Liver (tissue), 9 donors: ENCODE data around the gene EGFR. TPM values are rescaled to one million over a fixed set of nuclear protein-coding genes. Genes with fewer than 3 reads are reported as not detected.
A peak's percentile ranks its signal among the peaks of the same experiment; 100 is the strongest.

ENCODE experiments used
- DNase-seq: peaks from one replicate; pipeline ENCODE4 v3.0.0-alpha.2; 2017; ENCODE audit warnings: low spot score
- H3K27ac ChIP-seq, 2 donors: one replicate each; pipeline ENCODE4 v1.7.0; 2013; ENCODE audit warnings: inconsistent platforms in 2 of 2, low read length in 2 of 2, control low read depth in 1 of 2, low read depth in 1 of 2, mild to moderate bottlenecking in 1 of 2
- H3K27me3 ChIP-seq, 4 donors: one replicate each; pipeline versions ENCODE4 v1.6.1 to v1.7.0; 2013; ENCODE audit warnings: low read length in 3 of 4, inconsistent platforms in 1 of 4, mild to moderate bottlenecking in 1 of 4, moderate library complexity in 1 of 4; ENCODE audit not compliant: control insufficient read depth in 4 of 4, insufficient read depth in 4 of 4
- H3K36me3 ChIP-seq, 4 donors: one replicate each; pipeline versions ENCODE4 v1.6.1 to v1.7.0; 2013; ENCODE audit warnings: low read length in 3 of 4, mild to moderate bottlenecking in 3 of 4, low read depth in 1 of 4, moderate library complexity in 1 of 4; ENCODE audit not compliant: control insufficient read depth in 4 of 4, insufficient read depth in 3 of 4
- H3K4me1 ChIP-seq, 4 donors: one replicate each; pipeline versions ENCODE4 v1.6.1 to v1.7.0; 2013; ENCODE audit warnings: low read length in 3 of 4, mild to moderate bottlenecking in 3 of 4, moderate library complexity in 1 of 4; ENCODE audit not compliant: control insufficient read depth in 4 of 4, insufficient read depth in 4 of 4
- H3K4me3 ChIP-seq, 3 donors: one replicate each; pipeline versions ENCODE4 v1.6.1 to v1.7.0; 2013; ENCODE audit warnings: low read length in 3 of 3, control low read depth in 1 of 3, low read depth in 1 of 3, mild to moderate bottlenecking in 1 of 3
- H3K9ac ChIP-seq, 2 donors: one replicate each; pipeline ENCODE4 v1.7.0; 2013; ENCODE audit warnings: low read length in 2 of 2, mild to moderate bottlenecking in 2 of 2, moderate library complexity in 2 of 2, control low read depth in 1 of 2, low read depth in 1 of 2
- H3K9me3 ChIP-seq, 4 donors: one replicate each; pipeline versions ENCODE4 v1.6.1 to v1.7.0; 2013; ENCODE audit warnings: low read length in 3 of 4; ENCODE audit not compliant: control insufficient read depth in 4 of 4
- EGR1 ChIP-seq, 2 donors: IDR thresholded peaks; 2 replicates each; pipeline ENCODE4 v1.6.1; 2016 to 2018; ENCODE audit warnings: antibody characterized with exemption in 2 of 2, low read depth in 2 of 2
- FOXA1 ChIP-seq: IDR thresholded peaks from 2 replicates; pipeline ENCODE4 v1.6.1; 2016; ENCODE audit warnings: antibody characterized with exemption
- FOXA2 ChIP-seq: IDR thresholded peaks from 2 replicates; pipeline ENCODE4 v1.6.1; 2016; ENCODE audit warnings: antibody characterized with exemption
- GABPA ChIP-seq, 2 donors: IDR thresholded peaks in 1 of 2; conservative IDR thresholded peaks in 1 of 2; 2 replicates each; pipeline ENCODE4 v1.6.1; 2016; ENCODE audit warnings: antibody characterized with exemption in 2 of 2, mild to moderate bottlenecking in 1 of 2, moderate library complexity in 1 of 2
- HNF4A ChIP-seq, 2 donors: conservative IDR thresholded peaks; 2 replicates each; pipeline ENCODE4 v1.6.1; 2016; ENCODE audit warnings: antibody characterized with exemption in 2 of 2, mild to moderate bottlenecking in 2 of 2
- HNF4G ChIP-seq: IDR thresholded peaks from 2 replicates; pipeline ENCODE4 v1.6.1; 2016; ENCODE audit warnings: antibody characterized with exemption
- JUND ChIP-seq, 2 donors: IDR thresholded peaks; 2 replicates each; pipeline ENCODE4 v1.6.1; 2016; ENCODE audit warnings: antibody characterized with exemption in 2 of 2
- MAX ChIP-seq: IDR thresholded peaks from 2 replicates; pipeline ENCODE4 v1.6.1; 2016; ENCODE audit warnings: antibody characterized with exemption
- NR2F2 ChIP-seq: IDR thresholded peaks from 2 replicates; pipeline ENCODE4 v1.6.1; 2016; ENCODE audit warnings: antibody characterized with exemption
- RAD21 ChIP-seq, 2 donors: IDR thresholded peaks; 2 replicates each; pipeline ENCODE4 v1.6.1; 2016; ENCODE audit warnings: antibody characterized with exemption in 2 of 2, mild to moderate bottlenecking in 2 of 2
- RXRA ChIP-seq, 2 donors: IDR thresholded peaks; 2 replicates each; pipeline ENCODE4 v1.6.1; 2017 to 2018; ENCODE audit warnings: antibody characterized with exemption in 2 of 2, mild to moderate bottlenecking in 1 of 2
- SP1 ChIP-seq: IDR thresholded peaks from 2 replicates; pipeline ENCODE4 v1.6.1; 2018; ENCODE audit warnings: antibody characterized with exemption, mild to moderate bottlenecking
- TAF1 ChIP-seq: conservative IDR thresholded peaks from 2 replicates; pipeline ENCODE4 v1.6.1; 2016; ENCODE audit warnings: antibody characterized with exemption, mild to moderate bottlenecking
- YY1 ChIP-seq: IDR thresholded peaks from 2 replicates; pipeline ENCODE4 v1.6.1; 2016; ENCODE audit warnings: antibody characterized with exemption, mild to moderate bottlenecking
- ZBTB33 ChIP-seq: IDR thresholded peaks from 2 replicates; pipeline ENCODE4 v1.6.1; 2016; ENCODE audit warnings: antibody characterized with exemption
- WGBS: extraction: QIAGEN DNeasy Blood & Tissue Kit; methylation state at CpG from one replicate; pipeline ENCODE4 v1.1.7; 2013; 5-methylcytosine and 5-hydroxymethylcytosine counted together
- polyA plus RNA-seq, 2 donors: library from polyadenylated mRNA; stranded (reverse) in 1 of 2; unstranded in 1 of 2; fragments of 200-250 nt in 1 of 2; fragments of >200 nt in 1 of 2; fragmentation: Nextera tagmentation in 1 of 2; extraction: Ambion mirVana in 1 of 2; gene quantifications; one replicate each; pipeline versions ENCODE4 v1.2.1 to v1.2.3, GENCODE V29; 2013 to 2015
- total RNA-seq, 2 donors: library from RNA; depleted of rRNA; stranded (reverse); fragments of >200 nt; gene quantifications; one replicate each; pipeline ENCODE4 v1.2.3, GENCODE V29; 2014
- TF ChIP-seq, protein P1 (sequence below): IDR thresholded peaks from 2 replicates; pipeline ENCODE4 v1.6.1; 2016; ENCODE audit warnings: antibody characterized with exemption
- TF ChIP-seq, protein P2 (sequence below): IDR thresholded peaks from 2 replicates; pipeline ENCODE4 v1.6.1; 2016; ENCODE audit warnings: antibody characterized with exemption, mild to moderate bottlenecking
- TF ChIP-seq, protein P3 (sequence below): fragments of 150-350 bp; IDR thresholded peaks from 2 replicates; pipeline ENCODE4 v1.5.1; 2017; ENCODE audit warnings: improper control_type of control experiment, low read depth, low read length; ENCODE audit not compliant: missing input control
- donor health status: healthy.
- donor health status: healthy.
- donor health status: healthy.
- donor health status: healthy.
- donor health status: healthy.

The EGFR gene
- total and polyA plus RNA-seq, 4 donors: 22.6 to 37.0 (median 27.7) TPM

DNA sequence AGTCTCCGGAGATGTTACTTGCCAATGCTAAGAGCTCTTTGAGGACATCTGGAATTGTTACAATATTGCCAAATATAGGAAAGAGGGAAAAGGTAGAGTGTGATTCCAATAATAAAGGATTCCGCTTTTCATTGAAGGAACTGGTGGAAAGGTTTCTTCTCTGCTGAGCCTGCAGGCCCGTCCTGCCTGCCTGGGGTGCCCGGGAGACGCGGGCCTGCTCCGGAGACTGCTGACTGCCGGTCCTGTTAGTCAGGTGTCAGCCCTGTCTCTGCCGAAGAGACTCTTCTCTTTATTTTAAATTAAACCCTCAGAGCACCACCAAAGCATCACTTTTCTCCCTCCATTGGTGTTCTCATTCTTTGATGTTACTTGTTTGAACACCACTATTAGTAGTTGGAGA lies 2.2 kb downstream of the EGFR start:
- H3K36me3 ChIP-seq: peaks cover 0 to 4% (median 1%) of the 10 kb centered on the region in 4 donors
- TF ChIP-seq SP1: no peak
- no peak for TF ChIP-seq MAX
- TF ChIP-seq, protein P1, sequence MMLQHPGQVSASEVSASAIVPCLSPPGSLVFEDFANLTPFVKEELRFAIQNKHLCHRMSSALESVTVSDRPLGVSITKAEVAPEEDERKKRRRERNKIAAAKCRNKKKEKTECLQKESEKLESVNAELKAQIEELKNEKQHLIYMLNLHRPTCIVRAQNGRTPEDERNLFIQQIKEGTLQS: no peak
- TF ChIP-seq, protein P2, sequence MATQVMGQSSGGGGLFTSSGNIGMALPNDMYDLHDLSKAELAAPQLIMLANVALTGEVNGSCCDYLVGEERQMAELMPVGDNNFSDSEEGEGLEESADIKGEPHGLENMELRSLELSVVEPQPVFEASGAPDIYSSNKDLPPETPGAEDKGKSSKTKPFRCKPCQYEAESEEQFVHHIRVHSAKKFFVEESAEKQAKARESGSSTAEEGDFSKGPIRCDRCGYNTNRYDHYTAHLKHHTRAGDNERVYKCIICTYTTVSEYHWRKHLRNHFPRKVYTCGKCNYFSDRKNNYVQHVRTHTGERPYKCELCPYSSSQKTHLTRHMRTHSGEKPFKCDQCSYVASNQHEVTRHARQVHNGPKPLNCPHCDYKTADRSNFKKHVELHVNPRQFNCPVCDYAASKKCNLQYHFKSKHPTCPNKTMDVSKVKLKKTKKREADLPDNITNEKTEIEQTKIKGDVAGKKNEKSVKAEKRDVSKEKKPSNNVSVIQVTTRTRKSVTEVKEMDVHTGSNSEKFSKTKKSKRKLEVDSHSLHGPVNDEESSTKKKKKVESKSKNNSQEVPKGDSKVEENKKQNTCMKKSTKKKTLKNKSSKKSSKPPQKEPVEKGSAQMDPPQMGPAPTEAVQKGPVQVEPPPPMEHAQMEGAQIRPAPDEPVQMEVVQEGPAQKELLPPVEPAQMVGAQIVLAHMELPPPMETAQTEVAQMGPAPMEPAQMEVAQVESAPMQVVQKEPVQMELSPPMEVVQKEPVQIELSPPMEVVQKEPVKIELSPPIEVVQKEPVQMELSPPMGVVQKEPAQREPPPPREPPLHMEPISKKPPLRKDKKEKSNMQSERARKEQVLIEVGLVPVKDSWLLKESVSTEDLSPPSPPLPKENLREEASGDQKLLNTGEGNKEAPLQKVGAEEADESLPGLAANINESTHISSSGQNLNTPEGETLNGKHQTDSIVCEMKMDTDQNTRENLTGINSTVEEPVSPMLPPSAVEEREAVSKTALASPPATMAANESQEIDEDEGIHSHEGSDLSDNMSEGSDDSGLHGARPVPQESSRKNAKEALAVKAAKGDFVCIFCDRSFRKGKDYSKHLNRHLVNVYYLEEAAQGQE: no peak
- no peak for TF ChIP-seq EGR1 (IDR thresholded peaks at IDR 0.05; ENCODE audit: low read depth in 2 of 2)
- no peak for TF ChIP-seq NR2F2
- TF ChIP-seq RAD21 (IDR thresholded peaks at IDR 0.05): no peak
- no peak for TF ChIP-seq GABPA (IDR thresholded peaks at IDR 0.05 in 1 of 2, conservative IDR thresholded peaks at IDR 0.05 in 1 of 2)
- no peak for TF ChIP-seq FOXA1
- TF ChIP-seq ZBTB33: no peak
- no peak for TF ChIP-seq RXRA (IDR thresholded peaks at IDR 0.05)
- TF ChIP-seq TAF1: no peak
- TF ChIP-seq HNF4A (conservative IDR thresholded peaks at IDR 0.05): no peak
- TF ChIP-seq, protein P3, sequence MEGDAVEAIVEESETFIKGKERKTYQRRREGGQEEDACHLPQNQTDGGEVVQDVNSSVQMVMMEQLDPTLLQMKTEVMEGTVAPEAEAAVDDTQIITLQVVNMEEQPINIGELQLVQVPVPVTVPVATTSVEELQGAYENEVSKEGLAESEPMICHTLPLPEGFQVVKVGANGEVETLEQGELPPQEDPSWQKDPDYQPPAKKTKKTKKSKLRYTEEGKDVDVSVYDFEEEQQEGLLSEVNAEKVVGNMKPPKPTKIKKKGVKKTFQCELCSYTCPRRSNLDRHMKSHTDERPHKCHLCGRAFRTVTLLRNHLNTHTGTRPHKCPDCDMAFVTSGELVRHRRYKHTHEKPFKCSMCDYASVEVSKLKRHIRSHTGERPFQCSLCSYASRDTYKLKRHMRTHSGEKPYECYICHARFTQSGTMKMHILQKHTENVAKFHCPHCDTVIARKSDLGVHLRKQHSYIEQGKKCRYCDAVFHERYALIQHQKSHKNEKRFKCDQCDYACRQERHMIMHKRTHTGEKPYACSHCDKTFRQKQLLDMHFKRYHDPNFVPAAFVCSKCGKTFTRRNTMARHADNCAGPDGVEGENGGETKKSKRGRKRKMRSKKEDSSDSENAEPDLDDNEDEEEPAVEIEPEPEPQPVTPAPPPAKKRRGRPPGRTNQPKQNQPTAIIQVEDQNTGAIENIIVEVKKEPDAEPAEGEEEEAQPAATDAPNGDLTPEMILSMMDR: no peak
- no peak for TF ChIP-seq HNF4G
- no peak for TF ChIP-seq YY1
- no peak for TF ChIP-seq JUND (IDR thresholded peaks at IDR 0.05)
- TF ChIP-seq FOXA2: no peak
- H3K4me1 ChIP-seq: peaks cover 7 to 42% (median 24%) of the 10 kb centered on the region in 4 donors
- peak overlapping the region; percentile 93 to 97 for H3K27ac ChIP-seq
- 39% methylated on average over 9 of the region's 9 CpGs for WGBS
- H3K9me3 ChIP-seq: no peaks in the 10 kb centered on the region
- no peak for DNase-seq
- peak overlapping the region; percentile 43 to 90 (median 81) for H3K4me3 ChIP-seq
- no peaks in the 10 kb centered on the region for H3K27me3 ChIP-seq
- peak overlapping the region; percentile 15 to 63 for H3K9ac ChIP-seq
